HCT116 (cell line): Measurements from ENCODE around the gene TSPEAR.

Experiments
- CTCF ChIP-seq, 3 experiments: fragments of 200-600 bp in 1 of 3; sonication (generic) in 1 of 3; IDR thresholded peaks in 2 of 3; conservative IDR thresholded peaks in 1 of 3; 2 replicates each; pipeline ENCODE4 v1.5.1; 2012 to 2017; ENCODE audit warnings: low read depth in 2 of 3, low read length in 2 of 3, antibody characterized with exemption in 1 of 3, borderline replicate concordance in 1 of 3, control low read depth in 1 of 3, mild to moderate bottlenecking in 1 of 3, mixed read lengths in 1 of 3, mixed run types in 1 of 3, moderate library complexity in 1 of 3; ENCODE audit not compliant: insufficient read depth in 1 of 3
- EGR1 ChIP-seq: IDR thresholded peaks from 2 replicates; pipeline ENCODE4 v1.6.1; 2012; ENCODE audit warnings: low read depth
- EZH2 ChIP-seq: fragments of 200-600 bp; sonication (generic); IDR thresholded peaks from 2 replicates; pipeline ENCODE4 v1.6.1; 2017; ENCODE audit warnings: antibody characterized with exemption, mixed run types
- EZH2phosphoT487 ChIP-seq: fragments of 200-600 bp; IDR thresholded peaks from 2 replicates; pipeline ENCODE4 v1.6.1; 2018; ENCODE audit warnings: antibody characterized with exemption, borderline replicate concordance
- POLR2A ChIP-seq: IDR thresholded peaks from 2 replicates; pipeline ENCODE4 v1.7.0; 2011; ENCODE audit warnings: borderline replicate concordance; ENCODE audit not compliant: insufficient read depth, insufficient read length; ENCODE audit errors: extremely low read depth
- SRF ChIP-seq: IDR thresholded peaks from 2 replicates; pipeline ENCODE4 v1.6.1; 2012; ENCODE audit warnings: low read depth
- YY1 ChIP-seq: IDR thresholded peaks from 2 replicates; pipeline ENCODE4 v1.6.1; 2011; ENCODE audit warnings: low read length, low read depth, moderate library complexity, mild to moderate bottlenecking; ENCODE audit not compliant: insufficient replicate concordance; ENCODE audit errors: extremely low read depth
- TF ChIP-seq, protein P1 (sequence below): IDR thresholded peaks from 2 replicates; pipeline ENCODE4 v1.6.1; 2012

GRCh38 chr21:44718093-44718492, 6.7 kb upstream of the TSPEAR start:
- TF ChIP-seq SRF (no peak), CTCF (IDR thresholded peaks at IDR 0.05 in 2 of 3, conservative IDR thresholded peaks at IDR 0.05 in 1 of 3; ENCODE audit: borderline replicate concordance in 1 of 3, insufficient read depth in 1 of 3, low read depth in 2 of 3, low read length in 2 of 3) (no peak), EZH2phosphoT487 (no peak), EZH2 (no peak), EGR1 (no peak), YY1 (no peak), POLR2A (no peak)
- TF ChIP-seq, protein P1, sequence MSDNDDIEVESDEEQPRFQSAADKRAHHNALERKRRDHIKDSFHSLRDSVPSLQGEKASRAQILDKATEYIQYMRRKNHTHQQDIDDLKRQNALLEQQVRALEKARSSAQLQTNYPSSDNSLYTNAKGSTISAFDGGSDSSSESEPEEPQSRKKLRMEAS, result no peak
